Fibroblast of lung (primary cell): ENCODE data around the gene UBE2J2. TPM values are rescaled to one million over a fixed set of nuclear protein-coding genes. Genes with fewer than 3 reads are reported as not detected.

Experiments used
- DNase-seq, 2 donors: peaks; one replicate each; pipeline versions ENCODE4 v3.0.0 to v3.0.0-alpha.2; 2010; ENCODE audit warnings: low read depth in 2 of 2
- H2AFZ ChIP-seq: 2 replicates; pipeline ENCODE4 v1.5.1; 2012; ENCODE audit warnings: low read length, control low read depth, inconsistent platforms
- H3K27ac ChIP-seq: 2 replicates; pipeline ENCODE4 v1.5.1; 2011; ENCODE audit warnings: low read length, control low read depth; ENCODE audit not compliant: insufficient read depth
- H3K27me3 ChIP-seq: 2 replicates; pipeline ENCODE4 v1.5.1; 2011; ENCODE audit warnings: mild to moderate bottlenecking, low read length; ENCODE audit not compliant: control insufficient read depth, insufficient read depth
- H3K36me3 ChIP-seq: 2 replicates; pipeline ENCODE4 v1.5.1; 2011; ENCODE audit warnings: low read length; ENCODE audit not compliant: control insufficient read depth, insufficient read depth
- H3K4me1 ChIP-seq: 2 replicates; pipeline ENCODE4 v1.5.1; 2011; ENCODE audit warnings: low read length; ENCODE audit not compliant: control insufficient read depth, insufficient read depth; ENCODE audit errors: extremely low read depth
- H3K4me2 ChIP-seq: 2 replicates; pipeline ENCODE4 v1.5.1; 2011; ENCODE audit warnings: low read length, control low read depth; ENCODE audit not compliant: insufficient read depth; ENCODE audit errors: extremely low read depth
- H3K4me3 ChIP-seq, 4 experiments: fragments of 200-600 bp in 1 of 4; sonication (generic) in 1 of 4; replicated peaks in 1 of 4; 2 replicates each; pipeline ENCODE4 v1.5.1; 2011 to 2016; ENCODE audit warnings: low read length in 4 of 4, low read depth in 3 of 4, mild to moderate bottlenecking in 3 of 4, control low read depth in 2 of 4, inconsistent platforms in 1 of 4, mixed read lengths in 1 of 4; ENCODE audit not compliant: insufficient read depth in 1 of 4; ENCODE audit errors: control extremely low read depth in 1 of 4
- H3K79me2 ChIP-seq: 2 replicates; pipeline ENCODE4 v1.5.1; 2012; ENCODE audit warnings: mild to moderate bottlenecking, low read length, inconsistent platforms; ENCODE audit not compliant: control insufficient read depth, insufficient read depth
- H3K9ac ChIP-seq: 2 replicates; pipeline ENCODE4 v1.5.1; 2011; ENCODE audit warnings: mild to moderate bottlenecking, low read length, control low read depth; ENCODE audit not compliant: insufficient read depth
- H3K9me3 ChIP-seq: 2 replicates; pipeline ENCODE4 v1.5.1; 2012; ENCODE audit warnings: low read depth, low read length; ENCODE audit not compliant: control insufficient read depth, insufficient read depth
- H4K20me1 ChIP-seq: 2 replicates; pipeline ENCODE4 v1.5.1; 2011; ENCODE audit warnings: low read length; ENCODE audit not compliant: control insufficient read depth, insufficient read depth; ENCODE audit errors: extremely low read depth
- CTCF ChIP-seq, 2 donors: IDR thresholded peaks in 1 of 2; conservative IDR thresholded peaks in 1 of 2; 1 replicate in 1 of 2; 2 replicates in 1 of 2; pipeline ENCODE4 v1.5.1; 2011 to 2012; ENCODE audit warnings: low read length in 2 of 2, control low read depth in 1 of 2, inconsistent platforms in 1 of 2, low read depth in 1 of 2, mild to moderate bottlenecking in 1 of 2
- EZH2 ChIP-seq: IDR thresholded peaks from 2 replicates; pipeline ENCODE4 v1.5.1; 2012; ENCODE audit warnings: low read length, control low read depth, mild to moderate bottlenecking; ENCODE audit errors: missing control alignments
- polyA plus RNA-seq, 2 donors: library from polyadenylated mRNA; depleted of rRNA in 1 of 2; stranded (reverse) in 1 of 2; unstranded in 1 of 2; fragments of >200 nt; gene quantifications; 2 replicates each; pipeline ENCODE4 v1.2.1, GENCODE V29; 2011 to 2012; ENCODE audit warnings: missing spikeins in 1 of 2
- total RNA-seq: library from RNA; depleted of rRNA; stranded (reverse); fragments of >200 nt; gene quantifications from 2 replicates; pipeline ENCODE4 v1.2.1, GENCODE V29; 2014

The UBE2J2 gene
- total and polyA plus RNA-seq, 2 donors (not counting 1 experiment from before 2014, with no cell fraction given): 32.3 to 47.2 TPM

- Histone ChIP-seq H3K4me3 (no peak overlapping the region), H3K36me3 (peaks cover 9% of the 10 kb centered on the region), H3K9me3 (no peaks in the 10 kb centered on the region), H3K4me1 (peaks cover 13% of the 10 kb centered on the region), H3K27ac (no peak overlapping the region), H4K20me1 (no peaks in the 10 kb centered on the region), H3K79me2 (peaks cover 36% of the 10 kb centered on the region), H2AFZ (no peak overlapping the region), H3K9ac (no peak overlapping the region), H3K4me2 (no peak overlapping the region), H3K27me3 (no peaks in the 10 kb centered on the region)
- DNase-seq: no peak
- no peak for TF ChIP-seq CTCF (conservative IDR thresholded peaks at IDR 0.05 in 1 of 2, IDR thresholded peaks at IDR 0.05 in 1 of 2; ENCODE audit: low read depth in 1 of 2, low read length in 2 of 2)
- TF ChIP-seq EZH2: no peak
Measured at GRCh38 chr1:1234180-1234808, 39.4 kb downstream of the UBE2J2 start.

GRCh38 chr1:1233567-1233892 lies 40.1 kb downstream of the UBE2J2 start:
- peaks cover 44% of the 10 kb centered on the region for H3K79me2 ChIP-seq
- TF ChIP-seq CTCF (conservative IDR thresholded peaks at IDR 0.05 in 1 of 2, IDR thresholded peaks at IDR 0.05 in 1 of 2; ENCODE audit: low read depth in 1 of 2, low read length in 2 of 2) (no peak), EZH2 (no peak)

GRCh38 chr1:1232796-1233566 lies 40.7 kb downstream of the UBE2J2 start:
- no peak for TF ChIP-seq EZH2
- TF ChIP-seq CTCF (conservative IDR thresholded peaks at IDR 0.05 in 1 of 2, IDR thresholded peaks at IDR 0.05 in 1 of 2; ENCODE audit: low read depth in 1 of 2, low read length in 2 of 2): no peak
- DNase-seq: no peak
- Histone ChIP-seq H2AFZ (no peak overlapping the region), H3K36me3 (peaks cover 17% of the 10 kb centered on the region), H3K4me2 (no peak overlapping the region), H3K79me2 (peaks cover 50% of the 10 kb centered on the region), H3K4me3 (no peak overlapping the region), H3K9ac (no peak overlapping the region), H3K27me3 (no peaks in the 10 kb centered on the region), H4K20me1 (no peaks in the 10 kb centered on the region), H3K4me1 (peaks cover 13% of the 10 kb centered on the region), H3K9me3 (no peaks in the 10 kb centered on the region), H3K27ac (no peak overlapping the region)

More at GRCh38 chr1:1233567-1233892, 40.1 kb downstream of the UBE2J2 start:
- Histone ChIP-seq H2AFZ (no peak overlapping the region), H4K20me1 (no peaks in the 10 kb centered on the region), H3K9me3 (no peaks in the 10 kb centered on the region), H3K4me3 (no peak overlapping the region), H3K27ac (no peak overlapping the region), H3K9ac (no peak overlapping the region), H3K27me3 (no peaks in the 10 kb centered on the region), H3K4me1 (peaks cover 13% of the 10 kb centered on the region), H3K36me3 (peaks cover 11% of the 10 kb centered on the region), H3K4me2 (no peak overlapping the region)
- DNase-seq: no peak
